Keratinocyte (primary cell): Measurements from ENCODE around the gene LAMC3. TPM values are rescaled to one million over a fixed set of nuclear protein-coding genes. Genes with fewer than 3 reads are reported as not detected.
A peak's percentile ranks its signal among the peaks of the same experiment; 100 is the strongest.

Source experiments
- DNase-seq: peaks from one replicate; pipeline ENCODE4 v3.0.0-alpha.2; 2011; ENCODE audit warnings: low read depth, missing footprints, low spot score
- FAIRE-seq: peaks from 2 replicates; lab custom pipeline; 2011; peaks lifted over from hg19 to GRCh38; lab: Jason Lieb, UNC
- H2AFZ ChIP-seq: 2 replicates; pipeline ENCODE4 v1.6.0; 2012; ENCODE audit warnings: low read length, control low read depth, inconsistent platforms; ENCODE audit not compliant: control insufficient read depth
- H3K27ac ChIP-seq: 2 replicates; pipeline ENCODE4 v1.5.1; 2011; ENCODE audit warnings: low read length; ENCODE audit not compliant: control insufficient read depth, insufficient read depth
- H3K27me3 ChIP-seq: 3 replicates; pipeline ENCODE4 v1.6.0; 2011; ENCODE audit warnings: low read length; ENCODE audit not compliant: control insufficient read depth, insufficient read depth; ENCODE audit errors: extremely low read depth
- H3K36me3 ChIP-seq, 2 experiments: 2 replicates in 1 of 2; 3 replicates in 1 of 2; pipeline ENCODE4 v1.5.1; 2011; ENCODE audit warnings: low read length in 2 of 2, mild to moderate bottlenecking in 1 of 2; ENCODE audit not compliant: control insufficient read depth in 2 of 2, insufficient read depth in 2 of 2; ENCODE audit errors: extremely low read depth in 1 of 2
- H3K4me1 ChIP-seq: 3 replicates; pipeline ENCODE4 v1.5.1; 2011; ENCODE audit warnings: low read length; ENCODE audit not compliant: control insufficient read depth, insufficient read depth; ENCODE audit errors: extremely low read depth
- H3K4me2 ChIP-seq: 3 replicates; pipeline ENCODE4 v1.6.0; 2011; ENCODE audit warnings: low read depth, low read length; ENCODE audit not compliant: control insufficient read depth, insufficient read depth; ENCODE audit errors: extremely low read depth
- H3K4me3 ChIP-seq, 3 experiments: fragments of 200-600 bp in 1 of 3; sonication (generic) in 1 of 3; 2 replicates in 2 of 3; 3 replicates in 1 of 3; pipeline ENCODE4 v1.5.1; 2011 to 2016; ENCODE audit warnings: low read length in 3 of 3, mild to moderate bottlenecking in 3 of 3, control low read depth in 2 of 3, inconsistent platforms in 1 of 3, low read depth in 1 of 3, mixed read lengths in 1 of 3, mixed run types in 1 of 3, moderate library complexity in 1 of 3; ENCODE audit not compliant: control insufficient read depth in 2 of 3, insufficient read depth in 2 of 3; ENCODE audit errors: extremely low read depth in 1 of 3
- H3K79me2 ChIP-seq: 2 replicates; pipeline ENCODE4 v1.6.0; 2012; ENCODE audit warnings: low read length; ENCODE audit not compliant: control insufficient read depth, insufficient read depth
- H3K9ac ChIP-seq: 3 replicates; pipeline ENCODE4 v1.6.0; 2011; ENCODE audit warnings: low read length; ENCODE audit not compliant: control insufficient read depth, insufficient read depth; ENCODE audit errors: extremely low read depth
- H3K9me1 ChIP-seq: 3 replicates; pipeline ENCODE4 v1.6.0; 2011; ENCODE audit warnings: low read length; ENCODE audit not compliant: control insufficient read depth, insufficient read depth; ENCODE audit errors: extremely low read depth
- H3K9me3 ChIP-seq: 2 replicates; pipeline ENCODE4 v1.5.1; 2012; ENCODE audit warnings: low read depth, low read length; ENCODE audit not compliant: control insufficient read depth
- H4K20me1 ChIP-seq: 3 replicates; pipeline ENCODE4 v1.6.0; 2011; ENCODE audit warnings: low read length; ENCODE audit not compliant: control insufficient read depth, insufficient read depth; ENCODE audit errors: extremely low read depth
- EZH2 ChIP-seq: IDR thresholded peaks from one replicate; pipeline ENCODE4 v1.6.1; 2012; ENCODE audit warnings: inconsistent platforms, mild to moderate bottlenecking, low read length, moderate library complexity
- dilution Hi-C: fragments of 300-500 bp; cut with MboI; formaldehyde crosslinking; loops from one replicate; pipeline ENCODE4 v1.7.0; 2020; ENCODE audit warnings: low sequenced_read_pairs; ENCODE audit not compliant: extremely low pct_ligation_motif_present
- polyA plus RNA-seq, 5 experiments: library from polyadenylated mRNA; depleted of rRNA in 3 of 5; stranded (reverse) in 3 of 5; stranded (forward) in 1 of 5; unstranded in 1 of 5; fragments of >200 nt; gene quantifications; 1 replicate in 1 of 5; 2 replicates in 3 of 5; 3 replicates in 1 of 5; pipeline versions ENCODE4 v1.2.1 to v1.2.3, GENCODE V29; 2011 to 2012; ENCODE audit warnings: missing spikeins in 2 of 5, low read depth in 1 of 5, low replicate concordance in 1 of 5
- TF ChIP-seq, protein P1 (sequence below), 3 experiments: IDR thresholded peaks in 1 of 3; conservative IDR thresholded peaks in 1 of 3; optimal IDR thresholded peaks in 1 of 3; 2 replicates in 2 of 3; 3 replicates in 1 of 3; pipeline versions ENCODE3 to v1.5.1; 2011; ENCODE audit warnings: low read length in 3 of 3, mild to moderate bottlenecking in 3 of 3, moderate library complexity in 2 of 3, control low read depth in 1 of 3, inconsistent platforms in 1 of 3; ENCODE audit not compliant: insufficient read depth in 2 of 3; ENCODE audit errors: extremely low read depth in 1 of 3

Gene LAMC3
- polyA plus RNA-seq, 1 donor (not counting 4 experiments of a cell fraction or from before 2014, with no cell fraction given) = not detected

DNA sequence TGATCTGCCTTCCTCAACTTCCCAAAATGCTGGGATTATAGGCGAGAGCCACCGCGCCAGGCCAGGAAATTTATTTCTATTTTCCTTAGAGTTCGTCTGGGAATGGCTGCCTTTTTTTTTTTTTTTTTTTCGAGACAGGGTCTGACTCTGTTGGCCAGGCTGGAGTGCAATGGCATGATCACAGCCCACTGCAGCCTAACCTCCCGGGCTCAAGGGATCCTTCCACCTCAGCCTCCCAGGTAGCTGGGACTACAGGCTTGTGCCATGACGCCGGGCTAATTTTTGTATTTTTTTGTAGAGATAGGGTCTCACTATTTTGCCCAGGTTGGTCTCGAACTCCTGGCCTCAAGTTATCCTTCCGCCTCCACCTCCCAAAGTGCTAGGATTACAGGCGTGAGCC lies 888 bp upstream of the LAMC3 start:
- no peaks in the 10 kb centered on the region for H3K9me3 ChIP-seq
- FAIRE-seq (no peak), DNase-seq (no peak)
- no peaks in the 10 kb centered on the region for H3K79me2 ChIP-seq
- H3K9me1 ChIP-seq = no peaks in the 10 kb centered on the region
- dilution Hi-C loops = no loop called here
- no peaks in the 10 kb centered on the region for H3K36me3 ChIP-seq
- no peak overlapping the region for H3K9ac ChIP-seq
- TF ChIP-seq EZH2 = no peak
- TF ChIP-seq, protein P1, sequence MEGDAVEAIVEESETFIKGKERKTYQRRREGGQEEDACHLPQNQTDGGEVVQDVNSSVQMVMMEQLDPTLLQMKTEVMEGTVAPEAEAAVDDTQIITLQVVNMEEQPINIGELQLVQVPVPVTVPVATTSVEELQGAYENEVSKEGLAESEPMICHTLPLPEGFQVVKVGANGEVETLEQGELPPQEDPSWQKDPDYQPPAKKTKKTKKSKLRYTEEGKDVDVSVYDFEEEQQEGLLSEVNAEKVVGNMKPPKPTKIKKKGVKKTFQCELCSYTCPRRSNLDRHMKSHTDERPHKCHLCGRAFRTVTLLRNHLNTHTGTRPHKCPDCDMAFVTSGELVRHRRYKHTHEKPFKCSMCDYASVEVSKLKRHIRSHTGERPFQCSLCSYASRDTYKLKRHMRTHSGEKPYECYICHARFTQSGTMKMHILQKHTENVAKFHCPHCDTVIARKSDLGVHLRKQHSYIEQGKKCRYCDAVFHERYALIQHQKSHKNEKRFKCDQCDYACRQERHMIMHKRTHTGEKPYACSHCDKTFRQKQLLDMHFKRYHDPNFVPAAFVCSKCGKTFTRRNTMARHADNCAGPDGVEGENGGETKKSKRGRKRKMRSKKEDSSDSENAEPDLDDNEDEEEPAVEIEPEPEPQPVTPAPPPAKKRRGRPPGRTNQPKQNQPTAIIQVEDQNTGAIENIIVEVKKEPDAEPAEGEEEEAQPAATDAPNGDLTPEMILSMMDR (optimal IDR thresholded peaks at IDR 0.05 in 1 of 3, IDR thresholded peaks at IDR 0.05 in 1 of 3, conservative IDR thresholded peaks at IDR 0.05 in 1 of 3; ENCODE audit: extremely low read depth in 1 of 3, insufficient read depth in 2 of 3, low read length in 3 of 3) = no peak
- H3K4me2 ChIP-seq = no peak overlapping the region
- H3K4me1 ChIP-seq = no peaks in the 10 kb centered on the region
- H2AFZ ChIP-seq = no peak overlapping the region
- no peak overlapping the region for H3K4me3 ChIP-seq
- H4K20me1 ChIP-seq = no peaks in the 10 kb centered on the region
- H3K27ac ChIP-seq = no peak overlapping the region
- H3K27me3 ChIP-seq = peaks cover 46% of the 10 kb centered on the region

GRCh38 chr9:131008563-131008908 lies 438 bp upstream of the LAMC3 start:
- peak; percentile 60 for TF ChIP-seq EZH2
- TF ChIP-seq, protein P1 (optimal IDR thresholded peaks at IDR 0.05 in 1 of 3, IDR thresholded peaks at IDR 0.05 in 1 of 3, conservative IDR thresholded peaks at IDR 0.05 in 1 of 3; ENCODE audit: extremely low read depth in 1 of 3, insufficient read depth in 2 of 3, low read length in 3 of 3) = no peak
- FAIRE-seq (no peak), DNase-seq (no peak)
- no peak overlapping the region for H3K27ac ChIP-seq
- H3K4me3 ChIP-seq = peak overlapping the region in 1 of 3 experiments; percentile 32
- dilution Hi-C loops = no loop called here
- no peaks in the 10 kb centered on the region for H3K9me1 ChIP-seq
- no peaks in the 10 kb centered on the region for H3K79me2 ChIP-seq
- no peaks in the 10 kb centered on the region for H4K20me1 ChIP-seq
- no peak overlapping the region for H3K9ac ChIP-seq
- no peaks in the 10 kb centered on the region for H3K36me3 ChIP-seq
- H3K9me3 ChIP-seq = no peaks in the 10 kb centered on the region
- H3K4me1 ChIP-seq = no peaks in the 10 kb centered on the region
- peak overlapping the region; percentile 42 for H2AFZ ChIP-seq
- H3K4me2 ChIP-seq = peak overlapping the region; percentile 76
- peaks cover 46% of the 10 kb centered on the region for H3K27me3 ChIP-seq
